OCI-LY1 (cell line): ENCODE measurements around the gene ULK4.

Experiments used
- CTCF ChIP-seq: fragments of 200-600 bp; sonication (generic), shearing (Covaris generic); IDR thresholded peaks from 2 replicates; pipeline ENCODE4 v1.5.1; 2017; ENCODE audit warnings: mild to moderate bottlenecking, antibody characterized with exemption, low read length, moderate library complexity, mixed read lengths
- EZH2 ChIP-seq: fragments of 200-600 bp; sonication (generic), shearing (Covaris generic); IDR thresholded peaks from 2 replicates; pipeline ENCODE4 v1.8.0; 2017; ENCODE audit warnings: borderline replicate concordance, mixed run types, mild to moderate bottlenecking, antibody characterized with exemption, low read length, moderate library complexity, mixed read lengths

GRCh38 chr3:41753651-41754050 is 208.3 kb downstream of the ULK4 start:
- TF ChIP-seq CTCF (no peak), EZH2 (no peak)
